Ishikawa (cell line): ENCODE measurements around the gene ALDH3A1.
A peak's percentile ranks its signal among the peaks of the same experiment; 100 is the strongest.

Experiments
- CEBPB ChIP-seq: IDR thresholded peaks from 2 replicates; pipeline ENCODE4 v1.6.1; 2012
- CREB1 ChIP-seq: IDR thresholded peaks from 2 replicates; pipeline ENCODE4 v1.6.1; 2012; ENCODE audit warnings: low read depth
- EGR1 ChIP-seq: IDR thresholded peaks from 2 replicates; pipeline ENCODE4 v1.6.1; 2012
- EP300 ChIP-seq: IDR thresholded peaks from 2 replicates; pipeline ENCODE4 v1.6.1; 2012; ENCODE audit warnings: borderline replicate concordance
- FOXM1 ChIP-seq: IDR thresholded peaks from 2 replicates; pipeline ENCODE4 v1.6.1; 2012; ENCODE audit warnings: low read depth, borderline replicate concordance
- NFIC ChIP-seq: IDR thresholded peaks from 2 replicates; pipeline ENCODE4 v1.6.1; 2012
- RAD21 ChIP-seq: IDR thresholded peaks from 2 replicates; pipeline ENCODE4 v1.6.1; 2012; ENCODE audit warnings: low read depth
- TAF1 ChIP-seq: IDR thresholded peaks from 2 replicates; pipeline ENCODE4 v1.6.1; 2012; ENCODE audit warnings: low read depth, mild to moderate bottlenecking
- TCF12 ChIP-seq: IDR thresholded peaks from 2 replicates; pipeline ENCODE4 v1.6.1; 2012; ENCODE audit warnings: low read depth
- TEAD4 ChIP-seq: IDR thresholded peaks from 2 replicates; pipeline ENCODE4 v1.6.1; 2012
- YY1 ChIP-seq: IDR thresholded peaks from 2 replicates; pipeline ENCODE4 v1.6.1; 2012; ENCODE audit warnings: low read depth
- ZBTB7A ChIP-seq: IDR thresholded peaks from 2 replicates; pipeline ENCODE4 v1.6.1; 2012; ENCODE audit warnings: low read depth
- TF ChIP-seq, protein P1 (sequence below): IDR thresholded peaks from 2 replicates; pipeline ENCODE4 v1.6.1; 2012; ENCODE audit warnings: low read depth, mild to moderate bottlenecking
- TF ChIP-seq, protein P2 (sequence below): IDR thresholded peaks from 2 replicates; pipeline ENCODE4 v1.6.1; 2012
- TF ChIP-seq, protein P3 (sequence below): IDR thresholded peaks from 2 replicates; pipeline ENCODE4 v1.6.1; 2012

ALDH3A1 gene

DNA sequence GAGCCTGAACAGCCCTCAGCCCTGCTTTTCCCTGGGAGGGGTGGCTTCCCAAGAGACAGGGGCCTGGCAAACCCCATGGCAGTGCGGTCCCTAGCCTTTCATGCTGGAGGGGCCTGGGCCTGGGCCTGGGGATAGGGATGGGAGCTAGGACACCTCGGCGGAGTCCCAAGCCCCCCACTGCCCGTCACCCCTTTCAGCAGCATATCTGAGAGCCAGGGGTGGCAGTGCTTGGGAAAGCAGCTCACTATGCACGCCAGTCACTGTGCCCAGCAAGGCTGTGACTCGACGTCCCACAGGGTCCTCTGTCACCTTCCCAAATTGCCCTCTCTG lies 31.1 kb downstream of the ALDH3A1 start:
- TF ChIP-seq, protein P1, sequence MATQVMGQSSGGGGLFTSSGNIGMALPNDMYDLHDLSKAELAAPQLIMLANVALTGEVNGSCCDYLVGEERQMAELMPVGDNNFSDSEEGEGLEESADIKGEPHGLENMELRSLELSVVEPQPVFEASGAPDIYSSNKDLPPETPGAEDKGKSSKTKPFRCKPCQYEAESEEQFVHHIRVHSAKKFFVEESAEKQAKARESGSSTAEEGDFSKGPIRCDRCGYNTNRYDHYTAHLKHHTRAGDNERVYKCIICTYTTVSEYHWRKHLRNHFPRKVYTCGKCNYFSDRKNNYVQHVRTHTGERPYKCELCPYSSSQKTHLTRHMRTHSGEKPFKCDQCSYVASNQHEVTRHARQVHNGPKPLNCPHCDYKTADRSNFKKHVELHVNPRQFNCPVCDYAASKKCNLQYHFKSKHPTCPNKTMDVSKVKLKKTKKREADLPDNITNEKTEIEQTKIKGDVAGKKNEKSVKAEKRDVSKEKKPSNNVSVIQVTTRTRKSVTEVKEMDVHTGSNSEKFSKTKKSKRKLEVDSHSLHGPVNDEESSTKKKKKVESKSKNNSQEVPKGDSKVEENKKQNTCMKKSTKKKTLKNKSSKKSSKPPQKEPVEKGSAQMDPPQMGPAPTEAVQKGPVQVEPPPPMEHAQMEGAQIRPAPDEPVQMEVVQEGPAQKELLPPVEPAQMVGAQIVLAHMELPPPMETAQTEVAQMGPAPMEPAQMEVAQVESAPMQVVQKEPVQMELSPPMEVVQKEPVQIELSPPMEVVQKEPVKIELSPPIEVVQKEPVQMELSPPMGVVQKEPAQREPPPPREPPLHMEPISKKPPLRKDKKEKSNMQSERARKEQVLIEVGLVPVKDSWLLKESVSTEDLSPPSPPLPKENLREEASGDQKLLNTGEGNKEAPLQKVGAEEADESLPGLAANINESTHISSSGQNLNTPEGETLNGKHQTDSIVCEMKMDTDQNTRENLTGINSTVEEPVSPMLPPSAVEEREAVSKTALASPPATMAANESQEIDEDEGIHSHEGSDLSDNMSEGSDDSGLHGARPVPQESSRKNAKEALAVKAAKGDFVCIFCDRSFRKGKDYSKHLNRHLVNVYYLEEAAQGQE = no peak
- no peak for TF ChIP-seq NFIC
- TF ChIP-seq EP300 = no peak
- no peak for TF ChIP-seq FOXM1
- TF ChIP-seq CREB1 = no peak
- no peak for TF ChIP-seq ZBTB7A
- TF ChIP-seq, protein P2, sequence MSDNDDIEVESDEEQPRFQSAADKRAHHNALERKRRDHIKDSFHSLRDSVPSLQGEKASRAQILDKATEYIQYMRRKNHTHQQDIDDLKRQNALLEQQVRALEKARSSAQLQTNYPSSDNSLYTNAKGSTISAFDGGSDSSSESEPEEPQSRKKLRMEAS = no peak
- TF ChIP-seq, protein P3, sequence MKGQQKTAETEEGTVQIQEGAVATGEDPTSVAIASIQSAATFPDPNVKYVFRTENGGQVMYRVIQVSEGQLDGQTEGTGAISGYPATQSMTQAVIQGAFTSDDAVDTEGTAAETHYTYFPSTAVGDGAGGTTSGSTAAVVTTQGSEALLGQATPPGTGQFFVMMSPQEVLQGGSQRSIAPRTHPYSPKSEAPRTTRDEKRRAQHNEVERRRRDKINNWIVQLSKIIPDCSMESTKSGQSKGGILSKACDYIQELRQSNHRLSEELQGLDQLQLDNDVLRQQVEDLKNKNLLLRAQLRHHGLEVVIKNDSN = no peak
- no peak for TF ChIP-seq TAF1
- no peak for TF ChIP-seq CEBPB
- no peak for TF ChIP-seq TEAD4
- TF ChIP-seq TCF12 = no peak
- no peak for TF ChIP-seq YY1
- TF ChIP-seq EGR1 = no peak

DNA sequence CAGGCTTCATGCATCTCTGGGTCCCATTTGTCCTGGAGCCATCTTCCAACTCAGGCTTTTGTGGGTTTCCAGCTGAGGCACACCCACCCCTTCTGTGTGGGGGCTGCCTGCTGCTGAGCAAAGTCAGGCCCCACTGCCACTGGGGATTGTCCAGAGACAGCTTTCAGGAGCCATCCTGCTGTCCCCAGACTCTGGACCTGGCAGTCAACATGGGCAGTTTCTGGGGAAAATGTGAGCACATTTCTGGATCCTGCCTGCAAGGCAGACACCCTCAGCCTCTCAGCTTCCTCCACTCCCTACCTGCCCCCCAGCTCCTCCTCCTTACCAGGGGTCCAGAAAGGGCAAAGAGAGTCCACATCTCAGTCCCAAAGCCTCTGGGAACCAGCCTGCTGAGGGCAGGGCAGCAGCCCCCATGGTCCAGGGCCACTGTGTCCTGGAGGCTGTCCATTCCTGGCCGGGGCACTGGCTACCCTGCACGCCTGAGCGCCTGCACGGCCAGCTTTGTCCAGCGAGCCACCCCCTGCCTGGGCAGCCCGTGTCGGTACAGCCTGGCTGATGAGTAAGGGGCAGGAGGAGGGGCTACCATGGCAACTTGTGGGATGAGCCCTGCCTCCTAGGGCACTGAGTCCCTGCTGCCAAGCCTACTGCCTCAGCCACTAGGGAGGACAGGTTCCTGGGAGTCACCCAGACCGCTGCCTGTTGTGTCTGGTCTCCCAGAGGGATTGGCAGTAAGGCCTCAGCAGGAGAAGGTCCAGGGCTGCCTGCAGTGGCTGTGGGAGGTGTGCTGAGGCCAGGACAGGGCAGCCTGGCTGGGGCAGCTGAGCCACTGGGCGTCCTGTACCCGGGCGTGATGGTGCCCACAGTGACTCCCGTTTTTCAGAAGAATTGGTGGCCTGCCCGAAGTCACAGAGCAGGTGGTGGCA lies 31.7 kb downstream of the ALDH3A1 start, which contains the start of gene SLC47A2:
Gene SLC47A2 (minus strand): TSS at position 477 of the 923 bp plus-strand sequence. CDS start 29 bp downstream, at position 448.
- TF ChIP-seq NFIC = peak; percentile 54; the same call in 1 of the 2 replicates
- TF ChIP-seq FOXM1 = no peak
- TF ChIP-seq CREB1 = no peak
- peak; percentile 79 for TF ChIP-seq ZBTB7A
- TF ChIP-seq, protein P3 = 0 out of 2 replicates have a peak, but pooled peaks have one; percentile 10
- TF ChIP-seq TCF12 = peak; percentile 87
- no peak; the same call in 1 of the 2 replicates for TF ChIP-seq TAF1
- TF ChIP-seq EP300 = peak; percentile 71
- no peak for TF ChIP-seq EGR1
- TF ChIP-seq, protein P2 = peak; percentile 73

DNA sequence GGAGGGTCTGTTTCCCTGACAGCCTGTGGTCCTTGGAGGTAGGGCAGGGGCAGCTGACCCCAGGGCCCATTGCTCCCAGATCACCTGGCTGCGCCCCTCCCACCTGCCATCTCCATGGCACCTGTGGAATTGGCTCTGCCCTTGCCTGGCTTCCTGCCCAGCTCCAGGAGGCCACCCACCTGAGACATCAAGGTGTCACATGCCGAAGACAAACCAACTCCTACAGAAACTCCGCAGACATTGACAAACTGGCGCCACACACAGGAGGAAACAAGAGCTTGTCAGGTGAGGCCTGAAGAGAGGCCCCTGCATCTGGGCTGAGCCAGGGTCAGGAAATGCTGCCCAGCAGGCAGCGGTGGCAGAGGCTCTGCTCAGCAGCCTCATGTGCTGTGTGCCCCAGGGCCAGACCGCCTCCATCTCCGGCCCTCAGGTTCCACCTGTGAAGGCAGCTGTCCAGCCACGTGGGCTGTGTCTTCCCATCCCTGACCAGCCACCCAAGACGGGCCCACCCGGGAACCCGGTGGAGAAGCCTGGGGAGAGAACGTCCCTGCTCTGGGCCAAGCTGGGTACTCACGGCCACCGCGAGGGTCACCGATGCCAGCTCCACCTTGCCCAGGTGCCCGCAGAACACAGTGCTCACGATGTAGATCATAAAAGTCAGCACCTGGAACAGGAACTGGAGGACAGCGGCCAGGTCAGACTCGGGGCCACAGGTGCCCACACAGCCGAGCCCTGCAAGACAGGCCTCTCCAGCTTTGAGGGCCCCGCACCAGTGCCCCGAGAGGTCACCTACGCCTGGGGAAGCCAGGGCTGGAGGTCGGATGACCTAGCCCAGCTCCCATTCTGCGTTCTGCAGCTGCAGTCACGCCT lies 33.3 kb downstream of the ALDH3A1 start:
- TF ChIP-seq FOXM1 (peak; percentile 57; the same call in 1 of the 2 replicates), RAD21 (peak; percentile 56), EP300 (peak; percentile 77), TEAD4 (peak; percentile 55; the same call in 1 of the 2 replicates), NFIC (peak; percentile 89), TCF12 (peak; percentile 87), CREB1 (no peak), CEBPB (no peak), EGR1 (0 out of 2 replicates have a peak, but pooled peaks have one; percentile 5), YY1 (peak; percentile 48; the same call in 1 of the 2 replicates), ZBTB7A (no peak), TAF1 (no peak)
- TF ChIP-seq, protein P2 = peak; percentile 90; the same call in 1 of the 2 replicates
- TF ChIP-seq, protein P3 = peak; percentile 69
- TF ChIP-seq, protein P1 = 0 out of 2 replicates have a peak, but pooled peaks have one; percentile 29
